Measurements from ENCODE around the gene TPR.

DNA sequence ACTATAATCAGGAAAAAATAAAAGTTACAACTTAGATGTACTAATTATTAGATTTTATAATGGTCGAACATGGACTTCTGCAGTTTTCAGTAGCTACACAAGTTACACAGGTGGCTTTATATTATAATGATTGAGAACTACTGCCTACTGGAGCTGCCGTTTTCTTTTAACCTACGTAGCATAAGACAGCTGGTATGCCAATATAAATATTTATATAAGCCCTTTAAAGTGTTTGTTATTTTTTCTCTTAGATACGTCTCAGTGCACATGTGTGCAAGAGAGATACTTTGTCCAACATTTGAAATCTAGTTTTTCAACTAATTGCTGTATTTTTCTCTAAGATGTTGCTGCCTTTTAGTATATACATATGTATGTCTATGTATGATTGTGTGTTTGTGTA, 43.5 kb upstream of the TPR start:
- TF ChIP-seq, protein P1, sequence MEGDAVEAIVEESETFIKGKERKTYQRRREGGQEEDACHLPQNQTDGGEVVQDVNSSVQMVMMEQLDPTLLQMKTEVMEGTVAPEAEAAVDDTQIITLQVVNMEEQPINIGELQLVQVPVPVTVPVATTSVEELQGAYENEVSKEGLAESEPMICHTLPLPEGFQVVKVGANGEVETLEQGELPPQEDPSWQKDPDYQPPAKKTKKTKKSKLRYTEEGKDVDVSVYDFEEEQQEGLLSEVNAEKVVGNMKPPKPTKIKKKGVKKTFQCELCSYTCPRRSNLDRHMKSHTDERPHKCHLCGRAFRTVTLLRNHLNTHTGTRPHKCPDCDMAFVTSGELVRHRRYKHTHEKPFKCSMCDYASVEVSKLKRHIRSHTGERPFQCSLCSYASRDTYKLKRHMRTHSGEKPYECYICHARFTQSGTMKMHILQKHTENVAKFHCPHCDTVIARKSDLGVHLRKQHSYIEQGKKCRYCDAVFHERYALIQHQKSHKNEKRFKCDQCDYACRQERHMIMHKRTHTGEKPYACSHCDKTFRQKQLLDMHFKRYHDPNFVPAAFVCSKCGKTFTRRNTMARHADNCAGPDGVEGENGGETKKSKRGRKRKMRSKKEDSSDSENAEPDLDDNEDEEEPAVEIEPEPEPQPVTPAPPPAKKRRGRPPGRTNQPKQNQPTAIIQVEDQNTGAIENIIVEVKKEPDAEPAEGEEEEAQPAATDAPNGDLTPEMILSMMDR (IDR thresholded peaks at IDR 0.05), result no peak
- TF ChIP-seq POLR2A (IDR thresholded peaks at IDR 0.05), result no peak
